BE2C (cell line): ENCODE results near the gene NBL1.

Source experiments
- DNase-seq: peaks from one replicate; pipeline ENCODE4 v3.0.0-alpha.2; 2020
- H3K27me3 ChIP-seq: fragments of 250-450 bp; sonication (Bioruptor Pico); 2 replicates; pipeline ENCODE4 v1.5.1; 2020; ENCODE audit warnings: mild to moderate bottlenecking
- H3K36me3 ChIP-seq: fragments of 250-450 bp; sonication (Bioruptor Pico); 2 replicates; pipeline ENCODE4 v1.5.1; 2020; ENCODE audit warnings: mild to moderate bottlenecking
- H3K4me1 ChIP-seq: fragments of 250-450 bp; sonication (Bioruptor Pico); 2 replicates; pipeline ENCODE4 v1.5.1; 2020
- H3K4me3 ChIP-seq: 2 replicates; pipeline ENCODE4 v1.5.1; 2011; ENCODE audit warnings: low read depth, low read length
- H3K9me3 ChIP-seq: fragments of 250-450 bp; sonication (Bioruptor Pico); 2 replicates; pipeline ENCODE4 v1.5.1; 2020
- CTCF ChIP-seq: IDR thresholded peaks from 2 replicates; pipeline ENCODE4 v1.5.1; 2012; ENCODE audit warnings: mild to moderate bottlenecking, low read depth, low read length

NBL1 gene

GRCh38 chr1:19670787-19671186, 26.7 kb downstream of the NBL1 start:
- no peak overlapping the region for H3K4me3 ChIP-seq
- H3K4me1 ChIP-seq = no peaks in the 10 kb centered on the region
- DNase-seq = no peak
- no peaks in the 10 kb centered on the region for H3K36me3 ChIP-seq
- H3K27me3 ChIP-seq = no peaks in the 10 kb centered on the region
- no peak for TF ChIP-seq CTCF
- no peaks in the 10 kb centered on the region for H3K9me3 ChIP-seq

GRCh38 chr1:19672237-19672636, 28.1 kb downstream of the NBL1 start:
- H3K27me3 ChIP-seq = no peaks in the 10 kb centered on the region
- no peaks in the 10 kb centered on the region for H3K4me1 ChIP-seq
- H3K9me3 ChIP-seq = no peaks in the 10 kb centered on the region
- no peak for DNase-seq
- TF ChIP-seq CTCF = no peak
- H3K36me3 ChIP-seq = no peaks in the 10 kb centered on the region
- H3K4me3 ChIP-seq = no peak overlapping the region

DNA sequence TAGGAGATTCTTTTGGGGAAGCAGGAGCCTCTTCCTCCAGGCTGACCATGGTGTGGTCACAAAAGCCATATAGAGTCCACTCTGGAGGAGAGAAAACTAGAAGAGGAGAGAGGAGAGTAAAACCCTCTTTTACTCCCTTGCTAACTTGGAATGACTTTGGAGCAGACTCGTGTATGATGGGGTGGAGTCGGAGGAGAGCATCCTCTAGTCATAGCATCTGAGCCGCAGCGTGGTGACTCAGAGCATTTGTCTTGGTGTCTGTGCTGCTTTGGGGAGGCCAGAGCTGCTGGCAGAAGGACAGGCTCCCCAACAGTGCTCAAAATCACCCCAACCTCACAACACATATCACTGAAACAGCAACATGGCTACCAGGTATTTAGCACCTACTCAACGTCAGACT, 31.7 kb downstream of the NBL1 start:
- Histone ChIP-seq H3K4me1 (no peaks in the 10 kb centered on the region), H3K36me3 (no peaks in the 10 kb centered on the region), H3K9me3 (no peaks in the 10 kb centered on the region), H3K27me3 (no peaks in the 10 kb centered on the region), H3K4me3 (no peak overlapping the region)
- no peak for TF ChIP-seq CTCF
- no peak for DNase-seq

GRCh38 chr1:19676438-19676922, 32.4 kb downstream of the NBL1 start:
- no peak for DNase-seq

DNA sequence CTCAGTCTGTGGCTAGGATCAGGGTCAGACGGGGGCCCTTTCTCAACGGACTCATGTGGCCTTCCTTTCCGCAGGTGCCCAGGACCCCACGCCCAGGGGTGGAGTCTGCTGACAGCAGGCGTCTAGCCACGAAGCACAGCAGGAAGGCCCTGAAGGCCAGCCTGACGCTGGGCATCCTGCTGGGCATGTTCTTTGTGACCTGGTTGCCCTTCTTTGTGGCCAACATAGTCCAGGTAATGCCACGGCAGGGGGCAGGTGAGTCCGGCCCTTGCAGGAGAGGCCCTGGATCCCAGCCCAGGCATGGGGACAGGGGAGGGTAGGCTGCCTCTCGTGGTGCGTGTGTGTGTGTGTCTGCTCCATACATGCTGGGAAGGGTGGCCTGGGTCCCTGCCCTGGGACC, 34.4 kb downstream of the NBL1 start:
- Histone ChIP-seq H3K9me3 (no peaks in the 10 kb centered on the region), H3K4me1 (no peaks in the 10 kb centered on the region), H3K36me3 (no peaks in the 10 kb centered on the region), H3K27me3 (no peaks in the 10 kb centered on the region), H3K4me3 (no peak overlapping the region)
- no peak for TF ChIP-seq CTCF
- DNase-seq = no peak

More at GRCh38 chr1:19676438-19676922, 32.4 kb downstream of the NBL1 start:
- no peak for TF ChIP-seq CTCF
- Histone ChIP-seq H3K9me3 (no peaks in the 10 kb centered on the region), H3K36me3 (no peaks in the 10 kb centered on the region), H3K4me1 (no peaks in the 10 kb centered on the region), H3K4me3 (no peak overlapping the region), H3K27me3 (no peaks in the 10 kb centered on the region)

GRCh38 chr1:19678931-19679453, 34.9 kb downstream of the NBL1 start:
- Histone ChIP-seq H3K9me3 (no peaks in the 10 kb centered on the region), H3K27me3 (no peaks in the 10 kb centered on the region), H3K4me1 (no peaks in the 10 kb centered on the region), H3K36me3 (no peaks in the 10 kb centered on the region), H3K4me3 (no peak overlapping the region)
- TF ChIP-seq CTCF = no peak
- no peak for DNase-seq
